GM18861 (cell line): Measurements from ENCODE around the gene CSRP3.
"Not testable (repeated sequence)": the region's sequence is repeated elsewhere in the genome, so short reads cannot be mapped to it uniquely, and the experiment has no call there.

Source experiments
- ATAC-seq: cut with Tn5 transposase; IDR thresholded peaks from one replicate; pipeline ENCODE4 v1.9.1; 2021; ENCODE audit not compliant: unreplicated experiment

CSRP3 gene

DNA sequence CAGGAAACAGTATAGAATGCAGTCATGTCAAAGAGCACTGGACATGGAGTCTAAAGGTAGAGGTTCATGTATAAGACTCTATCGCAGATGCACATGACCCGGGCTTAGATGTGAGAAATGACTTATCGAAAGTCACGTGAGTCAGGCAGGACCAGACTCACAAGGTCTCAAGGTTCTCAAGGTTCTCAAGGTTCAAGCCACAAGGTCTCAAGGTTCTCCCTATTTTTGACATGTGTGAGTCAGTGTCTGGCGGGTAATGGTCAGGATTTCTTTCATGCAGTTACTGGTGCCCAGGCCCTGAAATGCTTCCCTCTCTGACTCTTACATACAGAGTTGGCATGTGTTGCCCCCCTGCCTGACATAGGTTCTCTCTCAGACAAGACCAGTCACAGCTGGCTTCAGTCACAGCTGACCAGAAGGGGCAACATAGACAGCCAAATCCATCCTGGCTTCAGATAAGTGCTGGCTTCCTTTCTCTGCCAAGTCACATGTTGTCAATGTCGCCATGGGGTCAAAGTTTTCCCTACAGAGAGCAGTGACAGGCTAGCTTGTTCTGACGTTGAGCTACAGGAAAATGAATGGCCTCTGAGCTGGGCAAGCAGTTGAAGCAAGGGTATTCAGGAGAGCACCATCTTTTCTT, 10.1 kb downstream of the CSRP3 start:
- ATAC-seq, result no peak

DNA sequence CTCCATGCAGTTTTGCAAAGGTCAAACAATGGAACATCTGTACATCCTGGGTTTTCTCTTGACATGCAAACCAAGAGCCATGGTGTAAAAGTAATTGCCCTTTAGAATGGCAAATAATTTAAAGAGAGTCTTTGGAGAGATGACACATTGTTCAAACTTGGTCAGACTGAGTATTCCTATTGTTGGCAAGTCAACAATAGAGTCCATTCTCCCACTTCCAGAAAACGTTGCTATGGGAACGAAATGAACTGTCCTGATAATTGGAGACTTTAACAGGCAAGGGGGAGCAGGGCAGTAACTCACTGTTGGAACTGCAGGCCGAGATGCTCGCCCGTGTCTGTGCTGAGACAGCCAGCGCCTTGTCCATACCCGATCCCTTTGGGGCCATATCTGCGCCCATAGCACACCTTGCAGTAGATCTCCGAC, 13.9 kb downstream of the CSRP3 start:
- ATAC-seq, result no peak

DNA sequence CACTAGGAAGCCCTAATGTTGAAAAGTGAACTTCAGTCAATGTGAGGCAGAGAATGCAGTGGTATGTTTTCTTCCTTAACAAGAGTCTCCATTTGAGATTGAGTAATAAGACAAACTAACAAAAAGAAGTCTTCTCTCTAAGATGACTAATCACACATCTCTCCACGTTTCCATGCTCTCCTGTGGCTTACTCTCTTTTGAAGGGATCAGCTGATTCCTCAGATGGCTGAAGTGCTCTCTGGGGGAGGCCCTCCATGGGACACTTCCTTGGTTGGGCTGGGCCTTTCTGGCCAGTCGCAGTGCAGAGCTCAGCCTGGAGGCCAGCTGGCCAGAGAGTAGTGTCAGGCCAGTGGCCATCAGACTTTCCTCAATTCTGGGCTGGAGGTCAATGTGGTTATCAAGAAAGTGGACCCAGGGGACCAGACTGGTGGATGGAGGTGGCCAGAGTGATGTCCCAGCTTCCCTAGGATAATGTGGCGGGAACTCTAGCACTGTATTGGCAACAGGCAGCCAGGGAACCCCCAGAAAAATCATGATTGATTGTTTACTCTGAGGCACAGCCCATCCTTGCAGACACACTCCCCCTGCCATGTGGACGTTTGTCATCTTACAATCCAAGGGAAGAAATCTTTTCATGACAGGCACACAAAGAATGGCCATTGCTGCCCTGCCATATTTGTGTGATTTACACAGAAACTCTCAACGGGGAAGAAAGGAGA, 14.5 kb downstream of the CSRP3 start:
- no peak for ATAC-seq

DNA sequence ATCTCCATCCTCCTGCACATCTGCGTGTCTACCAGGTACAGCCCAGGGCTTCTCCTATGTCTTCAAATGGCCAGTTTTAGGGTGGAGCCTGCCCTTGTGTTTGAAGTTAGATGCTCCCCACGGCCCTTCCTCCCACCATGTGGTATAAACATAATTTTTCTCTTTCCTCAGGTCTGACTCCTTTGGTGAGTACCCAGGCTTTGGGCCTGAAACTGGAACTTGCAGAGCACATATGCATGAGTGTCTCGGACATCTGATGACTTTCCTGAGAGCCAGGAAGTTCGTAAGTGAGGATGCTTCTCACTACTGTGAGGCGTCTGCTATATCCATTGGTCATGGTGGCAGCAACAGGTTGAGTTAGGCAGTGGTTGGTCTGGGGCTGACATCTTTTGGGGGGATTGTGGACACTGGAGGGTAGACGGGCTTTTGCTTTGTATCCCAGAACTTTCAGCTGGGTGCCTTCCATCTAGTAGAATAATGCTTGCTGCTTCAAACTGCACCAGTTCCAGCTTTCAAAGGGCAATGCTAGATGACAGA, 16.2 kb downstream of the CSRP3 start:
- ATAC-seq, result no peak

DNA sequence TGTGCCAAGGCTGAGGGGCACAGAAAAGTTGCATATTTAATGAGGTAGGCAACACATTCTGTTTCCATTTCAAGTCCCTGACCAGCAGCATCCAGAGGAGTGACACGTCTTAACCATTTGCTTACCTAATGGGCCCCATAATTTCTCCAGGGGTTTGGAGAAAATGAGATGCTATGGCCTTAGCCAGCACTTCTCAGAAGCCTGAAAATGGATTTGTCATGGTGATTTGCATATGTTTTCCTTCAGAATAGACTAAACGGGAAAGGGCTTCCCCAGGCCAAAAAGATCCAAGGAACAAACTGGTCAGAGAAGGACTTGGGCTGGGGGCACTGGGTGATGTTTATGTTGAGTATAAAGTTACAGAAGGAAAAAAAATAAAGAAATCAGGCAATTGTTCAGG, 16.7 kb downstream of the CSRP3 start:
- no peak for ATAC-seq

DNA sequence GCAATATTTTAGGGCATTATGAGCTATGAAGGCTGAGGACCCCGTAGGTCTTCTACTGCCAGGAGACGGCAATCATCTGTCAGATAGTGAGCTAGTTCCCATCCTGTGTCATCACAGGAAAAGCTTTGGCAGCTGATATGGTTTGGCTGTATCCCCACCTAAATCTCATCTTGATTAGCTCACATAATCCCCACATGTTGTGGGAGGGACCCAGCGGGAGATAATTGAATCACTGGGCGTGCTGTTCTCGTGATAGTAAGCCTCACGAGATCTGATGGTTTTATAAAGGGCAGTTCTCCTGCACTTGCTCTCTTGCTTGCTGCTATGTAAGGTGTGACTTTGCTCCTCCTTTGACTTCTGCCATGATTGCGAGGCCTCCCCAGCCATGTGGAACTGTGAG, 18.1 kb downstream of the CSRP3 start:
- no peak for ATAC-seq

DNA sequence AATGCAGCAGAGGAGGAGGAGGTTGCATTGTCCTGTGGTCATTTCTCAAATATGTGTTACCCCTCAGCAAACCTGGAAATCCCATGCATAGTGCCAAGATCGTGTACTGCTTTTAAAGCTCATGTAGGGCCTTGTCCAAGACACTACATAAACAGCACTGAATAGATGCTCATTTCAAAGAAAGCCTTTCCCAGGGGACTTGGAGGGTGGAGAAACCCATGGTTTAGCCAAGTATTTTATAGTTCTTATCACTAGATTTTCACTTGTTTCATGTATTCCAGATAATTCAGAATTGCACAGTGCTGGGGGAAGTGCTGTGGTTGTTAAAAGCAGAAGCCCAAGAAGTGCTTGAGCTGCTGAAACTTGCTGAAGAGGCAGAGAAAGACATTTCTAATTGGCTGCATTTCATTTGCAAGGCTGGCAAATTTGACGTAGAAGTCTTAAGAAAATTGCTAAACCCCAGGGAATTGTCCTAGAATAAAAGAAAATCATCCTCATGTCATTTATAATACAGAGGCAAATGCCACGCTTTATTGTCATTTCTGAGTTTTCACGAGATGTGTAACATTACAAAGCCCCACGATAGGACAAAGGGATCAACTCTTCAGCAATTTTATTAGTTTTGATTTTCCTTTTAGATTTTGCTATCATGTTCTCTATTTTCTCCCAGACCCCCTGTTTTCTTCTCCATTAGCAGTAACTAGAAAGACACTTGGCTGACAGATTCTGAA, 20.1 kb downstream of the CSRP3 start:
- ATAC-seq, result no peak

DNA sequence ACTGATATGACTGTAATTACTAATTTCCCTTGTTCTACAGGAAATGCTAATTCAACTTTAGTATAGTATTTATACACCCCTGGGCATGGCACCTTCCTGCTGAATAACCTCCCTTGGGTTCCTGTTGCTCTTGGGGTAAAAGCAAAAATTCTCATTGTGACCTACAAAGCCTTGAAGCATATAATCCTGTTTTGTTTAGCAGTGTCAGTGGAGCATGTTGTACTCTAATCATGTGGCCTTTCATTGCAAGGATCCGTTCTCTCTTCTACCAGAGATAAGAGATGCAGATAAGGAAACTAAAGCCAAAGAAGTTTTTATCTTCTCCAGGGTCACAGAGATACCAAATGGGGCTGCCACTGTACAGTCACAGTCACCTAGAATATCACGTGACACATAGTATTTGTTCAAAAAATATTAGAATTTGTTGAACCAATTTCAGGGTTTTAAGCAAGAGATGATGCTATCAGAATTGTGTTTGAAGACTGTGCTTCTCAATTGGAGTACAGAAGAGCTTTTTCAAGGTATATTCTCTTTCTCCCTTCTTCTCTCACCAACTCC, 25.1 kb downstream of the CSRP3 start:
- no peak for ATAC-seq

DNA sequence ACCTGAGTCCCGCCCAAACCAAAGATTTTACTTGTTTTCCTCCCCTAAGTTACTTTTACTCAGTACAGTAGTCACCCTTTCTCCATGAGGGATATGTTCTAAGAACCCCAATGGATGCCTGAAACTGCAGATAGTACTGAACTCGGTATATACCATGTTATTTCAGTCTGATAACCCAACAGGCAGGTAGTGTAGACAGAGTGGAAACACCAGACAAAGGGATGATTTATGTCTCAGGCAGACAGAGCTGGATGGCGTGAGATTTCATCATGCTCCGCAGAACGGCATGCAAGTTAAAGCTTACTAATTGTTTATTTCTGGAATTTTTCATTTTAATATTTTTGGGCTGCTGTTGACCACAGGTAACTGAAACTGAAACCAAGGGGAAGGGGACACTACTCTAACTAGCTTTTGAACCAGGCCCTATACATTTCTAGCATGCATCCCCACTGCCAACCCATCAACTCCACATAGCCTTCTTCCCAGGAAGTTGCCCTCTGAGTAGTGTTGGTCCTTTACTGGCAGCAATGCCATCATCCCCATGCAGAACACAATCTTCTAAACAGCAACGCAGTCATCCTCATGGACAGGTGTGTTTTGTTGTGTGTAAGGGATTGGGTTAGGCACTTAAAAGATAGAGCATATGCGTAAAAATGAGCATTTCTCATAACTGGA, 27.7 kb downstream of the CSRP3 start:
- no peak for ATAC-seq

DNA sequence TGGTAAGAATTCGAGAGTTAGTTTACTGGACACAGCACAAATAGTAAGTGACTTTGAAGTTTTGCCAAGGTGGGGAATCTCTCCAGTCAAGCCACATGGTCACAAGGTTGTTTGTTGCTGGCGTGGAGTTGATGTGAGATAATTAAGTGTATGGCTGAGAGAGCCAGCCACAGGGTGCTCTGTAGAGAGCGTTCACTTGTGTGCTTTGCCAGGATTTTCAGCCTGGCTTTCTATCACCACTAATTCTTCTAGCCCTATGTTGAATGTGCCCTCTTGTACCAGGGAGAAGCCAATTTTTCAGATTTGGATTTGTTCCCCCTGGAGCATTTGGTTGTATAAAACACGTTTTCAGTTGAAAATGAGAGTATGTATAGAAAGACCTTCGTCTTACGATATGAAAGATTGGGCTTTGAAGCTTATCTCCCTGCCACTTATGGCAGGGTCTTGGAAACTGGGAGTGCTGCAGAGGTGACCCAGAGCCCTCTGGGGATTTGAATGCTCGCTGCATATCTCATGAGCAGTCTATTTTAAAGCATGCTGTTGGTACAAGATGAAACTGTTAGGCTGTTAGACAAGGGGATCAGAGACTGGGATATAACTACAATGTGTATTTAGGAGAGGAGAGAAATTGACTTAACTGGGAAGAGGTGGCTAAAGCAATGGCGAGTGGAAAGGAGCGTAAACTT, 28.6 kb downstream of the CSRP3 start:
- no peak for ATAC-seq

DNA sequence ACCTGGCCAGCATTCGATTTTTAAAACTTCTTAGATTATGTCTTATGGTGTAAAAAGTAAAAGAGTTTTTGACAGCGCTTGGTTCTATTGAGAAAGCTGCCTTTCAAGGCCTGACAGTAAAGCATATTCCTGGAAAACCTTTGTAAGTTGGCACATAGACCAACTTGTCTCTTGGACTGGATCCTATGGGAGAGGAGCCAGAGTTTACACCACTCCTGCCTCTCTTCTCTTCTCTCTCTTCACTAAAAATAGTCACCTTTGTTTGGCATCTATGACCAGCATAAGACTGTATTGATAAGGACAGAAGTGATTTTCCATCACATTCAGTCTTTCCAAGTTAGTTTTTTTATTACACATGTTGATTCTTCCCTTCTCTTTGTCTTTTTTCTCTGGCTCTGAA, 33.7 kb downstream of the CSRP3 start:
- no peak for ATAC-seq

DNA sequence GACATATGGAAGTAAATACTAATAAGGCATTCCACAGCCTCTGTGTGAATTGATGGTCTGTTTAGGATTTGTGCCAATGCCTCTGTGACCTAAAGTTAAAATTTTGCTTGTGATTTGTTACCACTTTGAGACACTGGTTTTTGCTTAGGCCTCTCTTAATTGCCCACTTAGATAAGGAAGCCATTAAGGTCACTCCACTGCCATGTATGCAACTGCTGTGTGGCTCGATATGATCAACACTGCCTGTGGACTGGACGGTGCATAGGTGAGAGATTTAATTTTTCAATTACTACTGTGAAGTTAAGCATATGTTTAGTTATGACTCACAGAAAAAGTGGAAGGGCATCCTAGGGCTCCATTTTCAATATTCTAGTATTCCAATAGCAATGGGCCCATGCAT, 36.9 kb downstream of the CSRP3 start:
- no peak for ATAC-seq

DNA sequence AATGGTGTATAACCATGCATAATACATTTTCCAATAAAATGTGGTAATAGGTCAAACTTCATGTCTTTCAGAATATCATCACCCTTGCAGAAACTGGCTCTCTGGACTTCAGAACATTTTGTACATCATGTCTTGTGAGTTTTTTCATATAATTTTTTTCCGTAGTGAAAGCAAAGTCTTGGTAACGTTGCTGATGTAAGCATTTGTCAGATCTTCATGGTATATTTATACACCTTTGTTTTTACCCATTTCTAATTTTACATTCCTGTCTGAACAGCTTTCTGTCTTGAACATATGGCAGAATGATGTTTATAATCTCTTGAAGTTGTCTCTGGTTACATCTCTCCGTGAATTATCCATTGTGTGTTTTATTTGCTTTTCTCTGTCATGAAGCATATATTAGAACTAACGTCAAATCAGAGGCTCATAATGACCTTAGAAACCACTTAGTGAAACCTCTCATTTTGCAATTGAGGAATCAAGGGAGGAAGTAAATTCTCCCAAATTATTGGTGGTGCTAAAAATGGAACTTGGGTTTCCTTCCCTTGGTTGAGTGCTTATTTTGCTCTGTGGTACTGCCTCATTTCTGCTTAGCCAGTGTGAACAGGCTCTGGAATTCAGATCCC, 37.4 kb downstream of the CSRP3 start:
- no peak for ATAC-seq

DNA sequence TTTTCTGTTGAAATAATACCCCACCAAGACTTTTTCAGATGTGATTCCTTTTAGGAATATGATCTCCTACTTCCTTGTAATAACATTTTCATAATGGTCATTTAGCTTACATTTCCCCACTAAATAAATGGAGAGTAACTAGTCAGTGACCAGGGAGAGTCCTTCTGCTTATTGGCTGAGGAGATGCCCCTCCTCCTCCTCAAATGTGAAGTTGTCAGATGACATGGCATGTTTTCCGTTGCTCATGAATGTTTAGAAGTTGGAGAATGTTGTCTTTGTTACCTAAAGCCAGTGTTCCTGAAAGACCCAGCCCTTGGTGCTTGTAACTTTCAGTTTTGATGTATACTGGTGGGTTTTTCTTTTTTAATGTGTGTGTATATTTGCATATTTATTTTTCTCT, 38.2 kb downstream of the CSRP3 start:
- ATAC-seq, result no peak

DNA sequence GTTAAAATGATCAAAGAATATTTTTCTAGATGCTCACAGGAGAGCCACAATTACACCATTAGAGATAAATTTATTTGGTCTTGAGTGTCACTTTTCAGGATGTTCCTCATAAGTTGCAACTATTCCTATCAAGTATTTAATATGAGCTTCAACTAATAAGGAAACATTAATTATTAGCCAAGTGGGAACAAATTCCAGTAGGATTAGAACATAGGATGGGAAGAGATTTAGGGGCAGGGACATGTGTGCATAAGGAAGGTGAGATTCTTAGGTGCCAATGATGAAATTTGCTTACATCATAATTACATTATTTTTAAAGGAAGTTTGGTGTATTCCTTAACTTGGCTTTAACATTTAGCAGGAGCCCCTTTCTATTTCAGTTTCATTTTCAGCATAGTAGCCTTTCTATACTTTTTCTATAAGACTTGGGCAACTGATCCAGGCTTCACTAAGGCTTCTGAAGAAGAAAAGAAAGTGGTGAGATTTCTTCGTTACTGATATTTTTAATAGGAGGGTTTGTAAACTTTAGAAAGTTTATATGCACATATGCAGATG, 38.8 kb downstream of the CSRP3 start:
- no peak for ATAC-seq

DNA sequence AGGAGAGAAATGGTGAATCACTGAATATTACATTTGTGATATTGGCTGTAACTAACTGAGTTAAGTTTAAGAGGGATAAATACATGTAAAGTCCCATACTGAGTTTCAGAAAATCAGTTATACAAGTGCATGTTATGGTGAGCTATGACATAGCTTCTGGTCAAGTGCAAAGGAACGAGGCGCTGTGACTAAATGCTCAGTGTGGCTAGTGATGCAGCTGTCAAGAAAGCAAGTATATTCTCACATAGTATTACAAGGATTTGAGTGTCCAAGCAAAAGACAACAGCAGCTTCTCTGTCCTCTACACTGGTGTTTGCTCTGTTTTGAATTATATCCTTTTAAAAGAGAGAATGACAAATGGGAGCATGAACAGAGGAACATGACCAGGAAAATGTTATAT, 40.1 kb downstream of the CSRP3 start:
- ATAC-seq, result no peak

DNA sequence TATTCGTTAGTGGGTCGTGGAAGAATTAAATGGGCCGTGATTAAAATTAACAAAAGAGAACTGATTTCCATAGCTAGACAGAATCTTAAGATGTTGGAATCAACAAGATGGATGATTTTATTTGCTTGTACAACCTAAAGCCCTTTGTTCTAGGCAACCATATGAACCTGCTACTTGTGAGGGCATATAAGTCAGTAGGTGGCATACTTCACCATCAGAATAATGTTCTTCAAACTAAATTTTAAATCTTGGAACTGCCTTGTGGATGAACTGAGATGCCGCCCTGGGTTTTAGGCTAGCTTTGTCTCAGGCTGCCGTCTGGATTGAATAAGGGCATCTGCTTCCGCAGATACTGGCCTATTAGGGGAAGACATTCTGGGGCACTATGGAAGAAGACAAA, 40.9 kb downstream of the CSRP3 start:
- ATAC-seq, result no peak

DNA sequence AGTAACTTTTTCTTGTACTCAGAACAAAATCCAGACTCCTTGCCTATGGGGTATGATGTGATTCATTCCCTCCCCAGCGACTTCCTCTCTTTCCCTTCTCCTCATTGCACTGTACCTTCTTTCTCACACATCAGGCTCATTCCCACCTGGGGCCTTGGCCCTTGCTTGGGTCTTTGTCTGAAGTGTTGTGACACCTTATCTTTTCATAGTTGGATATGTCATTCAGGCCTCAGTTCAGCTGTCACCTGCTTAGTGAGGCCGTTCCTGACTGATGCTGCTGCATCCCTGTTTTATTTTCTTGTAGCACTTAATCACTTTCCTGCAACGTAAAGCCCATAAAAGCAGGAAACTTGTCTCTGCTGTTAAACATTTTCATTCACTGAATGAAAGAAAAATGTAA, 44.9 kb downstream of the CSRP3 start:
- no peak for ATAC-seq

DNA sequence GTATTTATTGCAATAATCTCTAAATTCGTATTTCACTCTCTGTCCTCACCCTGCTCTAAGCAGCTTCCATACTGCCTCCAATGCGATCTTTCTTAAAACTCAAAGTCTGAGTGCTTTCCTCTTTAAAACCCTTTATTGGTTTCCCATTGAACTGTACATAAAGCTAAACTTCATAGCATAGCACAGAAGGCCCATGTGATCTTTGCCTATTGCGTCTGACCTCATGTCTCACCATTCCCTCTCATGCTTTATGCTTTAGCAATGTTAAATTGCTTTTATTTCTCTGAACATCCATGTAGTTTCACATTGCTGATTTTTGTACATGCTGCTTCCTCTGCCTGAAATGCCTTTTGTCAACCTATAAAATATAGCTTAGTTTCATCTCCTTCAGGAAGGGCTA, 56.5 kb downstream of the CSRP3 start:
- ATAC-seq, result no peak

DNA sequence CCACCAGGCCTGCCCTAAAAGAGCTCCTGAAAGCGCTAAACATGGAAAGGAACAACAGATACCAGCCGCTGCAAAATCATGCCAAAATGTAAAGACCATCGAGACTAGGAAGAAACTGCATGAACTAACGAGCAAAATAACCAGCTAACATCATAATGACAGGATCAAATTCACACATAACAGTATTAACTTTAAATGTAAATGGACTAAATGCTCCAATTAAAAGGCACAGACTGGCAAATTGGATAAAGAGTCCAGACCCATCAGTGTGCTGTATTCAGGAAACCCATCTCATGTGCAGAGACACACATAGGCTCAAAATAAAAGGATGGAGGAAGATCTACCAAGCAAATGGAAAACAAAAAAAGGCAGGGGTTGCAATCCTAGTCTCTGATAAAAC, 64.9 kb downstream of the CSRP3 start:
- ATAC-seq, result not testable (repeated sequence)
